NCI-H1694 treated with DMSO at 0.1 percent for 48 hours (cell line): ENCODE data around the gene MSH3.
A peak's percentile ranks its signal among the peaks of the same experiment; 100 is the strongest.
"Not testable (repeated sequence)": the region's sequence is repeated elsewhere in the genome, so short reads cannot be mapped to it uniquely, and the experiment has no call there.

Experiments used
- DNase-seq: peaks from one replicate; lab custom pipeline; 2025; lab: John Stamatoyannopoulos, UW

The MSH3 gene

DNA sequence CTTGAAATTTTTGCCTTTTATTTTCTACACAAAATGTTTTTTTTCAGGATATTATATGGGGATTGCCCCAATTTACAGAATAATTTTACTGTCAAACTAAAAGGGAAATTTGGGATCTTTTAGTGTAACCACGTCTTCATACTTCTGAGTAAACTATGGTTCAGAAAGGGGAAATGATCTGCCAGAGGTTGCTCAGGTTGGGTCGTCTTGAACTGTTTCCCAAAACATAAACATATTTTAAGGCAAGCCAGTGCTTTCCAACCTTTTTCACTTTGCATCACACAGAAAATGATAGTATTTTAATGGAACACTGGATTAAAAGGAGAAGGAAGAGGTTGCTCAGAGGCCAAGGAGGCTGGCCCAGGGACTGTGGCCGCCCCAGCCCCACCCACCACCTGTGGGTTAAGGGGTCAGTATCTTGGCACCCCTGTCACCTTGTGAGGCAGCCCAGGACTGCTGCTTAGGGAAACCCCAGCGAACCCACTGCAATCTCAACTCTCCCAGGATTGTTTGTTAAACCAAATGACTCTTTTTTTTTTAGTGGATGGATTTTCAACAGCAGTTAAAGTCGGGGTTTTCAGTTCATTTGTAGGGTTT, 143.1 kb downstream of the MSH3 start:
- no peak for DNase-seq

DNA sequence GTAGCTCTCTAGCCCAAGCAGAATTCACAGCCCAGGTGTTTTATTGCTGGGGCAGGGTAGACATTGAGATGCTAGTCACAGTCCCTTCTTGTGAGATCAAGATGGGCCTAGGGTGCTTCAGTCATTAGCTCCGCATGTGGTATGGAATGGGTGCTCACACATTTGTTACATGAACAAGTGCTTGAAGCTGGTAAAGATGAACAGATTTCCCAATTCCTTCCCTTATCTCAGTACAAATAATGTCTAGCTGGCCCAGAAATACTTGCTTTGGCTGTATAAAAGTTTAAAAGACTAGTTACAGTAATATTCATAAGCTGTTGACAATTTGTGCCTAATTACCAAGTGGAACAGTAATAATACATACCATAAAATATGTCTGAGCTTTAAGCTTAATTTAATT, 143.7 kb downstream of the MSH3 start:
- no peak for DNase-seq

DNA sequence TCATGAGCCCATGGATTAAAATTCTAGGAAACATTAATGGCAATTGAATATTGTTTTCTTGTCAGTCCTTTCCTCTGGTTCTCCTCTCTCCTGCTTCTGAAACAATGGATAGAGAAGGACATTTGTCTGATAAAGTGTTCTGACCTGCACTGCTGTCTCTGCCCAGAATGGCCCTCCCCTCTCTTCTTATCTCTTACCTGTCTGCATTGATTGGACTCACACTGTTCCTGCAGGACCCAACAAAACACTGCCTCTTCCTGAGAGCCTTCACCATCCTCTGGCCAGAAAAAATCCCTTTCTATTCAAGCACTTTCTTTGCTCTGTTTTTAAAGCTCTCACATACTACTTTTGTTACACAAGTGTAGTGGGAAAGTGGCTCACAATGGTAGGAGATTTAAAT, 144.2 kb downstream of the MSH3 start:
- DNase-seq: no peak

DNA sequence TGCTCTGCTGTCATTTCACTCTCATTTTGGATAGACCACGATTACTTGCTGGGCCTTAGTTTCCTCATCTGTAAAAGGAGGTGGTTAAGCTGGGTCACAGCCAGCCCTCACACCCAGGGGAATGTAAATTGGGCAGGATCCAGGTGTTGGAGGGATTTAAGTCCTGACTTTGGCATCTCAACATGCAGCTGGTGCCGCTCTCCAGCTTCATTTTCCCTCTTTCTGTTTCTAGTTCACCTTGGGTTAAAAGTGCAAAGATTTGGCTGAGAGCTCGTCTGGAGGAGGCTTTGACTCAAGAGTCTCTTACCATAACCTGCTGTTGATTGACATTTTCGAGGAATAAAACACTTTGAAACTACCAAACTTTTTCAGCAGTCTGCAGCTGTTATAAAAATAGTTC, 144.6 kb downstream of the MSH3 start:
- no peak for DNase-seq

DNA sequence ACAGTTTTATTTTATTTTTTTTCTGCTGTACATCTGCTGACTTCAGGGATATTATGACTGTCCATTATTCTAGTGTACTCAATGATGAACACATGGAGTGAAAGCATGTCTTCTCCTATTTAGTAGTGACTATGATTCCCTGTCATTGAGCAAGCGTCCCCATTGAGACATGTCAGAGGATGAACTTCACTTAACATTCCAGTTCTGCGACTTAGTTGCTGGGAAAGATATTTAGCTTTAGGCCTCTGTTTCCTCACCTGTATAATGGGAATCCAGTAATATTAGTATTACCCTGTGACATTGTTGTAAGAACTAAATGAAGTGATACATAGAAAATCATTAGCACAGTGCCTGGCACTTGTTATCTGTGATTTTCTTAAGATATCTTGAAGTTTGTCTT, 145.1 kb downstream of the MSH3 start:
- DNase-seq: no peak

DNA sequence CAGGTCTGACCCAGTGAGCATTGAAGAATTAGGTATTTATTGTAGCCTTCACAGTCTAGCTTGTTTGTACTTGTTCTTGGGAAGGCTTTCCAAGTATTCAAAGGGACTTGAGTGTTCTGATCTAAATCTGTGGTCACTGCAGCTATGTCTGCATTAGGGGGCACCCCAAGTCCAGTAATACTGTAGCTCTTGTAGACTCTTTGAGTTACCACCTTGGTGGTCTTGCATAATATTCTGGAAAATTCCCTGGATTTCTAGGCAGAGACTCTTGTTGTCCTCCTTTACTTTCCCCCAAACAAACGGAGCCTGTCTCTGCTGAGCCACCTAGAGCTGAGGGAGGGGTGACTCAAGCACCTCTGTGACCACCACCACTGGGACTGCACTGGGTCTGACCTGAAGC, 149.9 kb downstream of the MSH3 start:
- no peak for DNase-seq

DNA sequence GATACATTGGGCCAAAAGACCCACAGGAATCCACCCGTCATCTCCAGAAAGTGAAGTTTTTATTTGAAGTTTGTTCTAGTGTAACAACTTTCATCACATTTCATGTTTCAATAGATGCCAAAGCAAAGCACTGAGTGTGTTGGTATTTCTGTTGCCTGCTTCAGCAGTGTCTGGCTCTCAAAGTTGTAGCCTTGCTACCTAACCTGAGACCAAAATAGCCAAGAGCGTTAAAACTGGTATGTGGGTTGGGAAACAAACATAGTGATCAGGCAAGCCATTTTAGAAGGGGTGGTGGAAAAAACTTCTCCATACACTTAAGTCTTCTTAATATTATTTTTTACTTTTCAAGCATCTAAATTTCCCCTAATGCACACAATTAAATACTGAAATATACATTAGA, 150.6 kb downstream of the MSH3 start:
- no peak for DNase-seq

DNA sequence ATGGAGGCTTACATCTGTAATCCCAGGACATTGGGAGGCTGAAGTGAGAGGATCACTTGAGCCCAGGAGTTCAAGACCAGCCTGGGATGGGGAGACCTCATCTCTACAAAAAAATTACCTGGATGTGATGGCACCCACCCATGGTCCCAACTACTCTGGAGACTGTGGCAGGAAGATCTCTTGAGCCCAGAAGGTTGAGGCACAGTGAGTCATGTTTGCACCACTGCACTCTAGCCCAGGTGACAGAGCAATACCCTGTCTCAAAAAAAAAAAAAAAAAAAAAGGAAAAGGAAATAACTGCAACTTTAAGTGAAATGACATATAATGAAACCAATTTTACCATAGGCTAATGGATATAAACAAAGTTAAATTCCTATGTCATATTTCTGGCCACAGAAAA, 152.5 kb downstream of the MSH3 start:
- DNase-seq: no peak

DNA sequence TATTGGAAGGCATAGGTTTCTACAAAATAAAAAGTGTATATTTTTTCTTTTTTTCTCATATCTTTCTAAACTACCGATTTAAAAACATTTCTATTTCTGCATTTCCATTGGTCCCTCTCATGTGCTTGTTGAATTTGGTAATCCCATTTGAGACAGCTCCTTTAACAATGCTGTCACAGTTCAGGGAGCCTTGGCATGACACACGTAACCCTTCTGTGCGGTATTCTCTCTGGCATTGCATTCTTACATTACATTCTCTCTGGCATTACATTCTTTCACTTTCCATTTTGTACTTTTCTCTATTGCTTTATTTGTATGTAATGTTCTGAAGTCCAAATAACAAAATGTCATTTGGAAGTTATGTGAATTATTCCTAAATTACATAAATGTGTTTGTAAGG, 155.0 kb downstream of the MSH3 start:
- DNase-seq: no peak

- DNase-seq: no peak
These were observed 156.0 kb downstream of the MSH3 start for GRCh38 chr5:80810425-80810824.

DNA sequence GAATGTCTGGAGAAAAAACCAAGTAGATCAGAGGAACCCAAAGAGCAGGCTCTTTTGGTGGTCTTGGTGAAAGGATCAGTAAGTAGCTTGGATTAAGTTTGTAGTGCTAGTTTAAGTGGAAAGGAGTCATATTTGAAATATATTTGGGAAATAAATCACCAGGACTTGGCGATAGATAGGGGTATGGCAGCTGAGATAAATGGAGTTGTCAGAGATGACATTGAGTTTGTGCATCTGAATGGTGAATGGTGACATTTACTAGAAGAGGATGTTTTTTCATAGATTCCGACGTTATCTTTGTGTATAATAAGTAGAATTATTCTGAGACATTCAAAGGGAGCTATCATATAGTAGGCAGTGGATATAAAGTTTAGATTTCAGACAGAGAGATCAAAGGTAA, 162.1 kb downstream of the MSH3 start:
- no peak for DNase-seq

- DNase-seq: no peak
These were observed 166.2 kb downstream of the MSH3 start for GRCh38 chr5:80820685-80821084.

- no peak for DNase-seq
These were observed 168.2 kb downstream of the MSH3 start for GRCh38 chr5:80822640-80823039.

GRCh38 chr5:80824159-80824558, 169.7 kb downstream of the MSH3 start:
- not testable (repeated sequence) for DNase-seq

- peak; percentile 20 for DNase-seq
These were observed 171.5 kb downstream of the MSH3 start for GRCh38 chr5:80825786-80826460.

DNA sequence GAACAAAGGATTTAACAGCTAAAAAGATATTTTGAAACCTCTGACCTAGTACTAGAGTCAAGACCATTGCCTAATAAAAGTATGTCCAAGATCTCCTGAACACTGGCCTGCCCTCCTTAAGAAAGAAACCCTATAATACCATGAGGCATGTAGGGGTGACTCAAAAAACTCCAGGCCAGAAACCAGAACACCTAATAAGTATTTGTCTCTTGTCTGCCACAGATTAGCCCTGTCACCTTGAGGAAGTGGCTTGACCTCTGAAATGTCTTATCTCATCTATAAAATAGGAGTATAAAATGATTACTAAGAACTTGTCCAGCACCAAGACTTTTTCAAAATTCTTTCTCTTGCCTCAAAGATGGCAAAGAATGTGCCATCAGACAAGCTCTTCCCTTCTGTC, 180.3 kb downstream of the MSH3 start:
- no peak for DNase-seq

GRCh38 chr5:80835128-80835527, 180.7 kb downstream of the MSH3 start:
- no peak for DNase-seq

DNA sequence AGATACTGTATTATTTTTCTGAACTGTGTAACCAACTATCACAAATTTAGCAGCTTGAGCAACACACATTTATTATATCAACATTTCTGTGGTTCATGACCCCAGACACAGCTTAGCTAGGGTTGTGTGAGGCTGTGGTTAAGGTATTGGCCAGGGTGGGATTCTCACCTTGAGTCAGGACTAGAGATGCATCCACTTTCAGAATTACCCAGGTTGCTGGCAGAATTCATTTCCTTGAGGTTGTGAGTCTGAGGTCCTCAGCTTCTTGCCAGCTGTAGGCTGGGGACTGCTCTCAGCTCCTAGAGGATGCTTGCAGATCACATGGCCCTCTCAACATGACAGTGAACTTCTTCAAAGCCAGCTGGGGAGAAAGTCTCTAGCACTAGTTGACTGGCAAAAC, 183.2 kb downstream of the MSH3 start:
- no peak for DNase-seq

DNA sequence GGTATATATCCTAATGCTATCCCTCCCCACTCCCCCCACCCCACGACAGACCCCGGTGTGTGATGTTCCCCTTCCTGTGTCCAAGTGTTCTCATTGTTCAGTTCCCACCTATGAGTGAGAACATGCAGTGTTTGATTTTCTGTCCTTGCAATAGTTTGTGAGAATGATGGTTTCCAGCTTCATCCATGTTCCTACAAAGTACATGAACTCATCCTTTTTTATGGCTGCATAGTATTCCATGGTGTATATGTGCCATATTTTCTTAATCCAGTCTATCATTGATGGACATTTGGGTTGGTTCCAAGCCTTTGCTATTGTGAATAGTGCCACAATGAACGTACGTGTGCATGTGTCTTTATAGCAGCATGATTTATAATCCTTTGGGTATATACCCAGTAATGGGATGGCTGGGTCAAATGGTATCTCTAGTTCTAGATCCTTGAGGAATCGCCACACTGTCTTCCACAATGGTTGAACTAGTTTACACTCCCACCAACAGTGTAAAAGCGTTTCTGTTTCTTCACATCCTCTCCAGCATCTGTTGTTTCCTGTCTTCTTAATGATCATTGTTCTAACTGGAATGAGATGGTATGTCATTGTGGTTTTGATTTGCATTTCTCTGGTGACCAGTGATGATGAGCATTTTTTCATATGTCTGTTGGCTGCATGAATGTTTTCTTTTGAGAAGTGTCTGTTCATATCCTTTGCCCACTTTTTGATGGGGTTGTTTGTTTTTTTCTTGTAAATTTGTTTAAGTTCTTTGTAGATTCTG, 186.8 kb downstream of the MSH3 start:
- DNase-seq: not testable (repeated sequence)

- DNase-seq: not testable (repeated sequence)
These were observed 192.0 kb downstream of the MSH3 start for GRCh38 chr5:80846422-80846821.

DNA sequence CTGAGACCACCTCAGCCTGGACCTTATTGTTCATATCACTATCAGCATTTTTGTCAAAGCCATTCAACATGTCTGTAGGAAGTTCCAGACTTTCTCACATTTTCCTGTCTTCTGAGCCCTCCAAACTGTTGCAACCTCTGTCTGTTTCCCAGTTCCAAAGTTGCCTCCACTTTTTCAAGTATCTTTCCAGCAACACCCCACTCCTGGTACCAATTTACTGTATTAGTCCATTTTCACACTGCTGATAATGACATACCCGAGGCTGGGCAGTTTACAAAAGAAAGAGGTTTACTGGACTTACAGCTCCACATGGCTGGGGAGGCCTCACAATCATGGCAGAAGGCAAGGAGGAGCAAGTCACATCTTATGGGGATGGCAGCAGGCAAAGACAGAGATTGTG, 195.7 kb downstream of the MSH3 start:
- DNase-seq: not testable (repeated sequence)

DNA sequence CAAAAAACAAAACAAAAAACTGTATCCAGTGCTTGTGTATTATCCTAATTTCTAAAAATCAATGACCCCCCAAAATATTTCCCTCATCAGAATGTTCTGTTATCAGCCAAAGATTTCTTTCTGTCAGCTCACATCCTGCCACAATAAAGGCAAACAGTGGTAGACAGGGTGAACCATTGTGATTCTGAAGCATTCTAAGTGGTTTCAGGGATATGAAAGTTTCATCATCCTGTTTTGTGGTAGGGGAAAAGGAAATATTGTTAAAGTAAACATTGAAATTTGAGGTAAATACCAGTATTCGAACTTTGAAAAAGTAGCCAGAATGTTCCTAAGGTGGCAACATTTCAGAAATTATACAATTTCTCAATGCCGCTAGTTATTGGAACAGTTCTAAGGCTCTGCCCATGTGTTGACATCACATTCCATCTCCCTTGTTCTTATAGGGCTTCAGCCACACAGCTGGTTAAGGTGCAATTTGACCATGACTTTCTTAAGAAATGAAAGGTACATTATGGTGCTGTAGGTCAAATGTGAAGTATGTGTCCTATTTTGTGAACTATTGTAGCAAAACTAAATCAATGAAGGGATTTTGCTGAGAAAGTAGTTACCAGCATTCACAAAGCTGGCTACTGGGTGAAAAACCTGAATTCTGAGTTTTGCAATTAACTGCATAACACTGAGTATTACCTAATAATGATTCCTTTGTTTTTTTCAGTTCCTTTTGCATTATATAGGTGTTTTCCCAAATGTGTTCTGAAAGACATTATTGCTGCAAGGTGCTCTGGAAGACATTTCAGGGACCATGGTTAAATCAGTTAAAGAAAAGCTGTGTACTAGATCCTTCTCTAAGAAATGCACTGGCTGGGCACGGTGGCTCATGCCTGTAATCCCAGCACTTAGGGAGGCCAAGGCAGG, 198.1 kb downstream of the MSH3 start:
- DNase-seq: no peak
